H9 (cell line): ENCODE data around the gene RGL4. TPM values are rescaled to one million over a fixed set of nuclear protein-coding genes. Genes with fewer than 3 reads are reported as not detected.

ENCODE experiments used
- DNase-seq: peaks from one replicate; pipeline ENCODE4 v3.0.0-alpha.2; 2017
- H2AFZ ChIP-seq: one replicate; pipeline ENCODE4 v1.6.1; 2013; ENCODE audit warnings: mild to moderate bottlenecking, low read length, control low read depth, moderate library complexity
- H2AK5ac ChIP-seq: 2 replicates; pipeline ENCODE4 v1.6.1; 2013; ENCODE audit warnings: low read length, control low read depth, mixed read lengths; ENCODE audit not compliant: insufficient read length
- H2BK120ac ChIP-seq: one replicate; pipeline ENCODE4 v1.6.1; 2013; ENCODE audit warnings: low read depth, mild to moderate bottlenecking, low read length, control low read depth, inconsistent platforms; ENCODE audit not compliant: poor library complexity, severe bottlenecking
- H2BK12ac ChIP-seq: 2 replicates; pipeline ENCODE4 v1.6.1; 2013; ENCODE audit warnings: low read length, control low read depth, mixed read lengths, low read depth; ENCODE audit not compliant: insufficient read length
- H2BK15ac ChIP-seq: 2 replicates; pipeline ENCODE4 v1.6.1; 2013; ENCODE audit warnings: low read depth, low read length, control low read depth
- H2BK20ac ChIP-seq: one replicate; pipeline ENCODE4 v1.6.1; 2013; ENCODE audit warnings: low read depth, mild to moderate bottlenecking, low read length, control low read depth, inconsistent platforms; ENCODE audit not compliant: poor library complexity, severe bottlenecking
- H2BK5ac ChIP-seq: 2 replicates; pipeline ENCODE4 v1.6.1; 2013; ENCODE audit warnings: low read length, control low read depth, mixed read lengths; ENCODE audit not compliant: insufficient read length
- H3K14ac ChIP-seq: 2 replicates; pipeline ENCODE4 v1.6.1; 2013; ENCODE audit warnings: low read length, control low read depth; ENCODE audit not compliant: insufficient read depth
- H3K18ac ChIP-seq: 2 replicates; pipeline ENCODE4 v1.6.1; 2013; ENCODE audit warnings: low read depth, mild to moderate bottlenecking, mixed read lengths, low read length, control low read depth; ENCODE audit not compliant: insufficient read length
- H3K23ac ChIP-seq: 2 replicates; pipeline ENCODE4 v1.6.1; 2013; ENCODE audit warnings: low read length, control low read depth, mixed read lengths, low read depth; ENCODE audit not compliant: insufficient read length
- H3K23me2 ChIP-seq: 2 replicates; pipeline ENCODE4 v1.6.1; 2013; ENCODE audit warnings: low read depth, mild to moderate bottlenecking, mixed read lengths, low read length, control low read depth; ENCODE audit not compliant: insufficient read length, poor library complexity, severe bottlenecking
- H3K27ac ChIP-seq: 2 replicates; pipeline ENCODE4 v1.5.1; 2013; ENCODE audit warnings: low read length, control low read depth, mixed read lengths, low read depth; ENCODE audit not compliant: insufficient read length
- H3K27me3 ChIP-seq: 2 replicates; pipeline ENCODE4 v1.6.1; 2013; ENCODE audit warnings: low read length, control low read depth, inconsistent platforms; ENCODE audit not compliant: insufficient read depth
- H3K4ac ChIP-seq: 2 replicates; pipeline ENCODE4 v1.6.1; 2013; ENCODE audit warnings: low read depth, mild to moderate bottlenecking, control low read depth, inconsistent platforms, low read length, moderate library complexity
- H3K4me1 ChIP-seq: 2 replicates; pipeline ENCODE4 v1.6.1; 2013; ENCODE audit warnings: low read length, control low read depth, inconsistent platforms; ENCODE audit not compliant: insufficient read depth
- H3K4me2 ChIP-seq: 2 replicates; pipeline ENCODE4 v1.6.1; 2013; ENCODE audit warnings: low read length, control low read depth, mixed read lengths; ENCODE audit not compliant: insufficient read length, insufficient read depth
- H3K56ac ChIP-seq: 2 replicates; pipeline ENCODE4 v1.6.1; 2013; ENCODE audit warnings: low read depth, mild to moderate bottlenecking, mixed read lengths, low read length, control low read depth; ENCODE audit not compliant: insufficient read length
- H3K79me1 ChIP-seq: 2 replicates; pipeline ENCODE4 v1.6.1; 2013; ENCODE audit warnings: low read depth, mild to moderate bottlenecking, moderate library complexity, low read length, control low read depth, inconsistent platforms; ENCODE audit not compliant: insufficient read depth, poor library complexity, severe bottlenecking
- H3K79me2 ChIP-seq: 2 replicates; pipeline ENCODE4 v1.6.1; 2013; ENCODE audit warnings: low read length, control low read depth, inconsistent platforms; ENCODE audit not compliant: insufficient read depth
- H3K9ac ChIP-seq: 2 replicates; pipeline ENCODE4 v1.6.1; 2013; ENCODE audit warnings: low read length, control low read depth, mixed read lengths; ENCODE audit not compliant: insufficient read length; ENCODE audit errors: extremely low read depth
- H3K9me3 ChIP-seq: one replicate; pipeline ENCODE4 v1.6.1; 2013; ENCODE audit warnings: low read depth, low read length, inconsistent platforms; ENCODE audit not compliant: control insufficient read depth
- H3T11ph ChIP-seq: one replicate; pipeline ENCODE4 v1.6.1; 2013; ENCODE audit warnings: mild to moderate bottlenecking, low read length, control low read depth, inconsistent platforms
- H4K20me1 ChIP-seq: one replicate; pipeline ENCODE4 v1.6.1; 2013; ENCODE audit not compliant: control insufficient read depth, insufficient read length, insufficient read depth
- H4K5ac ChIP-seq: 2 replicates; pipeline ENCODE4 v1.6.1; 2013; ENCODE audit warnings: low read depth, mild to moderate bottlenecking, mixed read lengths, low read length, control low read depth; ENCODE audit not compliant: insufficient read length
- H4K8ac ChIP-seq: replicated peaks from 2 replicates; pipeline ENCODE4 v1.6.1; 2013; ENCODE audit warnings: low read length, control low read depth, mixed read lengths, low read depth; ENCODE audit not compliant: insufficient read length
- H4K91ac ChIP-seq: 2 replicates; pipeline ENCODE4 v1.6.1; 2013; ENCODE audit warnings: low read depth, mild to moderate bottlenecking, moderate library complexity, mixed read lengths, low read length, control low read depth; ENCODE audit not compliant: insufficient read length
- H3K27ac Mint-ChIP-seq, 3 experiments: 2 replicates in 2 of 3; 3 replicates in 1 of 3; pipeline ENCODE4 v1.8.0; 2020 to 2021; ENCODE audit warnings: mixed read lengths in 3 of 3, mild to moderate bottlenecking in 1 of 3, moderate library complexity in 1 of 3
- H3K27me3 Mint-ChIP-seq: 2 replicates; pipeline ENCODE4 v1.8.0; 2021; ENCODE audit warnings: low read depth, mild to moderate bottlenecking, moderate library complexity, mixed read lengths
- H3K36me3 Mint-ChIP-seq, 3 experiments: 2 replicates in 2 of 3; 3 replicates in 1 of 3; pipeline ENCODE4 v1.8.0; 2020 to 2021; ENCODE audit warnings: low read depth in 3 of 3, mixed read lengths in 3 of 3; ENCODE audit not compliant: insufficient read depth in 1 of 3
- H3K4me1 Mint-ChIP-seq, 2 experiments: 2 replicates each; pipeline ENCODE4 v1.8.0; 2020; ENCODE audit warnings: mixed read lengths in 2 of 2
- H3K4me3 Mint-ChIP-seq, 2 experiments: 2 replicates in 1 of 2; 3 replicates in 1 of 2; pipeline ENCODE4 v1.8.0; 2020 to 2021; ENCODE audit warnings: mild to moderate bottlenecking in 2 of 2, mixed read lengths in 2 of 2, moderate library complexity in 1 of 2
- H3K9me3 Mint-ChIP-seq, 2 experiments: 2 replicates in 1 of 2; 3 replicates in 1 of 2; pipeline ENCODE4 v1.8.0; 2020; ENCODE audit warnings: mild to moderate bottlenecking in 2 of 2, mixed read lengths in 2 of 2, moderate library complexity in 1 of 2
- CTCF ChIP-seq: fragments of 200-600 bp; sonication (generic); conservative IDR thresholded peaks from 3 replicates; pipeline ENCODE4 v1.8.0; 2021; ENCODE audit warnings: antibody characterized with exemption, mild to moderate bottlenecking
- WGBS: extraction: QIAGEN DNeasy Blood & Tissue Kit; methylation state at CpG from one replicate; pipeline ENCODE4 v1.1.7; 2013; ENCODE audit warnings: missing lambda C conversion rate, low lambda C conversion rate, mixed read lengths; ENCODE audit not compliant: insufficient read length; ENCODE audit errors: extremely low coverage; 5-methylcytosine and 5-hydroxymethylcytosine counted together
- total RNA-seq: library from RNA; stranded (reverse); gene quantifications from 2 replicates; pipeline ENCODE4 v1.2.1, GENCODE V29; 2021

The RGL4 gene
- total RNA-seq, 1 experiment from 2014 or later = not detected

- Histone ChIP-seq H2AK5ac (no peak overlapping the region), H4K8ac (no peak overlapping the region), H2AFZ (no peak overlapping the region), H4K5ac (no peak overlapping the region), H4K20me1 (no peaks in the 10 kb centered on the region), H3K18ac (no peak overlapping the region), H3K27me3 (no peaks in the 10 kb centered on the region), H3K23ac (no peak overlapping the region), H3K23me2 (no peaks in the 10 kb centered on the region), H2BK120ac (no peak overlapping the region), H3K9ac (no peak overlapping the region), H3K4me1 (no peaks in the 10 kb centered on the region), H3K79me2 (no peaks in the 10 kb centered on the region), H4K91ac (no peak overlapping the region), H3K14ac (no peak overlapping the region; the same call in 1 of the 2 replicates), H2BK12ac (no peak overlapping the region), H2BK20ac (no peak overlapping the region), H3K4ac (no peak overlapping the region), H3K4me2 (no peak overlapping the region), H3K9me3 (no peaks in the 10 kb centered on the region), H3K27ac (no peak overlapping the region), H3K56ac (no peak overlapping the region), H3K79me1 (no peaks in the 10 kb centered on the region), H3T11ph (no peak overlapping the region), H2BK5ac (no peak overlapping the region), H2BK15ac (no peak overlapping the region; the same call in 1 of the 2 replicates)
- Mint-ChIP-seq H3K9me3 (no peaks in the 10 kb centered on the region), H3K36me3 (peaks cover 0 to 2% (median 2%) of the 10 kb centered on the region in 3 experiments; a peak in 3 of 7 replicates), H3K27ac (no peak overlapping the region), H3K27me3 (no peaks in the 10 kb centered on the region), H3K4me3 (no peak overlapping the region), H3K4me1 (no peaks in the 10 kb centered on the region)
- DNase-seq = no peak
- no CpG with 5 or more reads among the region's 18 CpGs for WGBS
- no peak for TF ChIP-seq CTCF
These were observed 41.7 kb upstream of the RGL4 start for GRCh38 chr22:23649071-23649501.
